ENCODE measurements around the gene SACM1L. TPM values are rescaled to one million over a fixed set of nuclear protein-coding genes. Genes with fewer than 3 reads are reported as not detected.

SACM1L gene
- total and polyA plus RNA-seq, 2 of the 8 experiments (the other 6 are each of a cell fraction or from before 2014, with no cell fraction given), result 20.1 to 61.0 TPM

DNA sequence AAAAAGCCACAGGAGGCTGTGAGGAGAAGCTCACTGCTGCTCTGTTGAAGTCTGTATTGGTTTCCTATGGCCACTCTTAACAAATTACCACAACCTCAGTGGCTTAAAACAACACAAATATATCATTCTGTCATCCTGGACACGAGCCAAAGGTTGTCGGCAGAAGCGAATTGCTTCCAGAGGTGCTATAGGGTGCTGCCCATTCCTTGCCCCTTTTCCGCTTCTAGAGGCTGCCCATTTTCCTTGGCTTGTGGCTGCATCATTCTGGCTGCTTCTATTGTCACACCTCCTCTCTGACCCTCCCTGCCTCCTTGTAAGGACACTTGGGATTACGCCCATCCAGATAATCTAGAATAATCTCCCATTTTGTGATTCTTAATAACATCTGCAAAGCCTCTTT, 6.4 kb upstream of the SACM1L start:
- H3K4ac ChIP-seq (replicated peaks; ENCODE audit: insufficient read length, low read depth, low read length), result no peak overlapping the region
- H3K23ac ChIP-seq (ENCODE audit: insufficient read length), result no peak overlapping the region
- H3K27me3 ChIP-seq (replicated peaks in 1 of 4; ENCODE audit: control insufficient read depth in 3 of 4, extremely low read depth in 1 of 4, insufficient read depth in 3 of 4, low read length in 3 of 4), result no peaks in the 10 kb centered on the region
- H2BK20ac ChIP-seq (ENCODE audit: low read length), result no peak overlapping the region
- H2AK5ac ChIP-seq (ENCODE audit: low read depth, low read length), result no peak overlapping the region
- H2BK15ac ChIP-seq (ENCODE audit: low read length), result no peak overlapping the region
- no peak overlapping the region for H3K4me3 ChIP-seq (ENCODE audit: extremely low read depth in 1 of 4, insufficient read depth in 2 of 4, low read depth in 3 of 4, low read length in 4 of 4)
- no peak overlapping the region for H2BK12ac ChIP-seq (ENCODE audit: low read depth, low read length)
- no peak overlapping the region for H3K4me2 ChIP-seq (ENCODE audit: insufficient read depth in 1 of 2, low read depth in 2 of 2, low read length in 2 of 2)
- POLR2A ChIA-PET (ENCODE audit: partially characterized antibody), result no interaction called here
- DNase-seq (ENCODE audit: low read depth in 1 of 2, low spot score in 2 of 2), result no peak
- no peak overlapping the region for H3K9ac ChIP-seq (replicated peaks in 1 of 4; ENCODE audit: extremely low read depth in 1 of 4, low read depth in 3 of 4, low read length in 3 of 4)
- H3K56ac ChIP-seq (replicated peaks; ENCODE audit: insufficient read length, low read depth, low read length), result no peak overlapping the region
- H2AFZ ChIP-seq (ENCODE audit: low read length), result no peak overlapping the region
- H3K79me2 ChIP-seq (ENCODE audit: control insufficient read depth in 1 of 2, insufficient read depth in 2 of 2, low read length in 2 of 2), result no peaks in the 10 kb centered on the region
- H3K18ac ChIP-seq (ENCODE audit: extremely low read depth, low read length), result no peak overlapping the region
- WGBS, 2 experiments (ENCODE audit: extremely low coverage in 1 of 2, insufficient coverage in 1 of 2, insufficient read length in 1 of 2, insufficient replicate concordance in 2 of 2, low coverage in 1 of 2, low lambda C conversion rate in 2 of 2, missing lambda C conversion rate in 1 of 2), result 77% methylated on average over 5 of the region's 5 CpGs; no CpG with 5 or more reads in 1 of the 2 experiments
- H4K91ac ChIP-seq (replicated peaks; ENCODE audit: insufficient read length, low read length), result no peak overlapping the region
- H3K23me2 ChIP-seq (ENCODE audit: low read depth, low read length), result no peaks in the 10 kb centered on the region
- no peak overlapping the region for H3K27ac ChIP-seq (ENCODE audit: low read depth, low read length)
- H4K20me1 ChIP-seq (replicated peaks in 1 of 2; ENCODE audit: control insufficient read depth in 1 of 2, insufficient read depth in 2 of 2, low read length in 2 of 2), result no peaks in the 10 kb centered on the region
- no peak overlapping the region for H4K5ac ChIP-seq (ENCODE audit: insufficient read length, low read depth, low read length)
- H3K79me1 ChIP-seq (ENCODE audit: low read depth, low read length), result no peaks in the 10 kb centered on the region
- H2BK5ac ChIP-seq (ENCODE audit: low read depth, low read length), result no peak overlapping the region
- no peak overlapping the region for H3K14ac ChIP-seq (ENCODE audit: insufficient read length)
- H4K8ac ChIP-seq (ENCODE audit: extremely low read depth, insufficient read depth, low read length), result no peak overlapping the region
- H3K36me3 ChIP-seq (ENCODE audit: control insufficient read depth in 2 of 4, insufficient read depth in 4 of 4, low read length in 3 of 4), result peaks cover 0 to 6% (median 0%) of the 10 kb centered on the region in 4 experiments; a peak in 1 of 8 replicates
- no peak for FAIRE-seq
- CTCF ChIA-PET (ENCODE audit: partially characterized antibody), result no interaction called here
- peaks cover 6 to 7% of the 10 kb centered on the region in 2 experiments; a peak in 2 of 4 replicates for H3K9me3 ChIP-seq (ENCODE audit: insufficient read depth in 2 of 2, low read depth in 1 of 2, low read length in 1 of 2)
- TF ChIP-seq USF2 (IDR thresholded peaks at IDR 0.05; ENCODE audit: low read length), result no peak
- peak; percentile 56; the same call in 1 of the 2 replicates for TF ChIP-seq KDM1A (IDR thresholded peaks at IDR 0.05; ENCODE audit: borderline replicate concordance, low read length)
- H2BK120ac ChIP-seq (replicated peaks; ENCODE audit: low read depth, low read length), result no peak overlapping the region
- peaks cover 11 to 22% (median 18%) of the 10 kb centered on the region in 4 experiments; a peak in 6 of 7 replicates for H3K4me1 ChIP-seq (replicated peaks in 1 of 4; ENCODE audit: control insufficient read depth in 3 of 4, insufficient read depth in 4 of 4, low read length in 3 of 4)

Data from H1 (cell line).